Upper lobe of left lung (tissue), 4 donors: ENCODE results near the gene CIB1.

Experiments
- EP300 ChIP-seq, 4 donors: sonication (generic); formaldehyde crosslinking; IDR thresholded peaks; one replicate each; pipeline ENCODE4 v1.5.1; 2017; ENCODE audit warnings: antibody characterized with exemption in 4 of 4, control low read depth in 2 of 4
- POLR2A ChIP-seq, 4 donors: fragments of 450-650 bp; IDR thresholded peaks; one replicate each; pipeline ENCODE4 v1.5.1; 2016 to 2017; ENCODE audit warnings: antibody characterized with exemption in 4 of 4, mild to moderate bottlenecking in 2 of 4
- POLR2AphosphoS5 ChIP-seq, 2 donors: sonication (generic); formaldehyde crosslinking; IDR thresholded peaks; one replicate each; pipeline ENCODE4 v1.5.1; 2017; ENCODE audit warnings: antibody characterized with exemption in 2 of 2
- TF ChIP-seq, protein P1 (sequence below), 6 experiments: fragments of 450-650 bp in 4 of 6; fragments of 200-600 bp in 2 of 6; sonication (generic) in 2 of 6; IDR thresholded peaks; one replicate each; pipeline ENCODE4 v1.5.1; 2016 to 2019; ENCODE audit warnings: antibody characterized with exemption in 6 of 6

DNA sequence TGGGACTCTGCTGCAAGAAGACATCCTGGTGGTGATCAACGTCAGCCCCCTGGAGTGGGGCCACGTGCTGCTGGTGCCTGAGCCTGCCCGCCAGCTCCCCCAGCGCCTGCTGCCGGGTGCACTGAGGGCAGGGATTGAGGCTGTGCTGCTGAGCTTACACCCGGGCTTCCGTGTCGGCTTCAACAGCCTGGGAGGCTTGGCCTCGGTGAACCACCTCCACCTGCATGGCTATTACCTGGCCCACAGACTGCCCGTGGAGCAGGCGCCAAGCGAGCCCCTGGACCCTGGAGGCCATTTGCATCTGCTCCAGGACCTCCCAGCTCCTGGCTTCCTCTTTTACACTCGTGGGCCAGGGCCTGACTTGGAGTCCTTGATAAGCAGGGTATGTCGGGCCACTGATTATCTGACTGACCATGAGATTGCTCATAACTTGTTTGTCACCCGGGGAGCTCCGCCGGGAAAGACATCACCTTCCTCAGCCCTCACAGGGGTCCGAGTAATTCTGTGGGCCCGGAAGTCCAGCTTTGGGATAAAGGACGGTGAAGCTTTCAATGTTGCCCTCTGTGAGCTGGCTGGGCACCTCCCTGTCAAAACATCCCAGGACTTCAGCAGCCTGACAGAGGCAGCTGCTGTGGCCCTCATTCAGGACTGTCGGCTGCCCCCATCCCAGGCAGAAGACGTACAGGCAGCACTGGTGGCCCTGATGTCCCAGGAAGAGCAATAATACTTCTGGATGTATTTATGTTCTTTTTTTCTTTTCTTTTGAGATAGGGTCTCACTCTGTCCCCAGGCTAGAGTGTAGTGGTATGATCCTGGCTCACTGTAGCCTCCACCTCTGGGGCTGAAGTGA lies 7.8 kb upstream of the CIB1 start:
- TF ChIP-seq, protein P1, sequence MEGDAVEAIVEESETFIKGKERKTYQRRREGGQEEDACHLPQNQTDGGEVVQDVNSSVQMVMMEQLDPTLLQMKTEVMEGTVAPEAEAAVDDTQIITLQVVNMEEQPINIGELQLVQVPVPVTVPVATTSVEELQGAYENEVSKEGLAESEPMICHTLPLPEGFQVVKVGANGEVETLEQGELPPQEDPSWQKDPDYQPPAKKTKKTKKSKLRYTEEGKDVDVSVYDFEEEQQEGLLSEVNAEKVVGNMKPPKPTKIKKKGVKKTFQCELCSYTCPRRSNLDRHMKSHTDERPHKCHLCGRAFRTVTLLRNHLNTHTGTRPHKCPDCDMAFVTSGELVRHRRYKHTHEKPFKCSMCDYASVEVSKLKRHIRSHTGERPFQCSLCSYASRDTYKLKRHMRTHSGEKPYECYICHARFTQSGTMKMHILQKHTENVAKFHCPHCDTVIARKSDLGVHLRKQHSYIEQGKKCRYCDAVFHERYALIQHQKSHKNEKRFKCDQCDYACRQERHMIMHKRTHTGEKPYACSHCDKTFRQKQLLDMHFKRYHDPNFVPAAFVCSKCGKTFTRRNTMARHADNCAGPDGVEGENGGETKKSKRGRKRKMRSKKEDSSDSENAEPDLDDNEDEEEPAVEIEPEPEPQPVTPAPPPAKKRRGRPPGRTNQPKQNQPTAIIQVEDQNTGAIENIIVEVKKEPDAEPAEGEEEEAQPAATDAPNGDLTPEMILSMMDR (IDR thresholded peaks at IDR 0.05), result no peak
- TF ChIP-seq EP300 (IDR thresholded peaks at IDR 0.05), result no peak
- no peak for TF ChIP-seq POLR2A (IDR thresholded peaks at IDR 0.05)
- TF ChIP-seq POLR2AphosphoS5 (IDR thresholded peaks at IDR 0.05), result no peak
